ENCODE measurements around the gene CCDC124. TPM values are rescaled to one million over a fixed set of nuclear protein-coding genes. Genes with fewer than 3 reads are reported as not detected.

The CCDC124 gene
- total RNA-seq, 4 donors from 2014 or later: 73.1 to 110 (median 81.5) TPM

- H3K9me3 ChIP-seq: no peaks in the 10 kb centered on the region
- peak overlapping the region; percentile 88 to 94 (median 90) for H3K27ac ChIP-seq
- peaks cover 9 to 25% of the 10 kb centered on the region in 2 donors for H3K4me1 ChIP-seq
- ATAC-seq: peak; percentile 26 to 27
- no peaks in the 10 kb centered on the region for H3K27me3 ChIP-seq
- intact Hi-C loops (cut with DNase I; ENCODE audit: low total_unique reads) (loop anchor here (10.0 kb wide), 1 partner anchor 719 kb away; the partner anchor contains the start of gene USE1), in situ Hi-C loops (cut with MboI; ENCODE audit: low sequenced_read_pairs in 4 of 4) (loop anchor here in 3 of 4 donors (5.0 to 25.0 kb wide), 3 partner anchors 71 to 129 kb away; no protein-coding TSS in a partner anchor)
- H3K4me3 ChIP-seq: peak overlapping the region; percentile 73 to 96 (median 88)
- no peak for TF ChIP-seq POLR2A (IDR thresholded peaks at IDR 0.05)
- no peak for DNase-seq
- H3K36me3 ChIP-seq: peaks cover 0 to 11% of the 10 kb centered on the region in 2 donors
Measured at GRCh38 chr19:17933414-17934129, 757 bp downstream of the CCDC124 start.

- H3K36me3 ChIP-seq: peaks cover 0 to 30% of the 10 kb centered on the region in 2 donors
- intact Hi-C loops (cut with DNase I; ENCODE audit: low total_unique reads): loop anchor here (10.0 kb wide), 1 partner anchor 722 kb away; the partner anchor contains the start of gene USE1
- in situ Hi-C loops (cut with MboI; ENCODE audit: low sequenced_read_pairs in 4 of 4): loop anchor here (5.0 to 25.0 kb wide), 4 partner anchors 56 to 131 kb away; no protein-coding TSS in a partner anchor
Measured at GRCh38 chr19:17936379-17936778, 3.6 kb downstream of the CCDC124 start.

GRCh38 chr19:17937371-17937900 is 4.6 kb downstream of the CCDC124 start:
- H3K9me3 ChIP-seq: no peaks in the 10 kb centered on the region
- in situ Hi-C loops (cut with MboI; ENCODE audit: low sequenced_read_pairs in 4 of 4) (loop anchor here (5.0 to 25.0 kb wide), 4 partner anchors 55 to 130 kb away; no protein-coding TSS in a partner anchor), intact Hi-C loops (cut with DNase I; ENCODE audit: low total_unique reads) (loop anchor here (10.0 kb wide), 1 partner anchor 723 kb away; the partner anchor contains the start of gene USE1)
- H3K36me3 ChIP-seq: peaks cover 0 to 34% of the 10 kb centered on the region in 2 donors
- no peak overlapping the region for H3K4me3 ChIP-seq
- no peak overlapping the region for H3K27ac ChIP-seq
- DNase-seq (no peak), ATAC-seq (no peak)
- TF ChIP-seq CTCF (IDR thresholded peaks at IDR 0.05 in 4 of 5, conservative IDR thresholded peaks at IDR 0.05 in 1 of 5): no peak
- TF ChIP-seq POLR2A (IDR thresholded peaks at IDR 0.05): no peak
- peaks cover 9 to 18% of the 10 kb centered on the region in 2 donors for H3K4me1 ChIP-seq
- H3K27me3 ChIP-seq: no peaks in the 10 kb centered on the region

More at GRCh38 chr19:17936379-17936778, 3.6 kb downstream of the CCDC124 start:
- H3K27me3 ChIP-seq: no peaks in the 10 kb centered on the region
- H3K9me3 ChIP-seq: no peaks in the 10 kb centered on the region
- no peak for TF ChIP-seq POLR2A (IDR thresholded peaks at IDR 0.05)
- TF ChIP-seq CTCF (IDR thresholded peaks at IDR 0.05 in 4 of 5, conservative IDR thresholded peaks at IDR 0.05 in 1 of 5): no peak
- H3K4me3 ChIP-seq: no peak overlapping the region
- DNase-seq (no peak), ATAC-seq (no peak)
- no peak overlapping the region for H3K27ac ChIP-seq
- peaks cover 9 to 25% of the 10 kb centered on the region in 2 donors for H3K4me1 ChIP-seq

GRCh38 chr19:17938092-17938845 is 5.5 kb downstream of the CCDC124 start:
- intact Hi-C loops (cut with DNase I; ENCODE audit: low total_unique reads) (loop anchor here (1.0 to 10.0 kb wide), 3 partner anchors 59 to 723 kb away; partner anchors contain the start of gene USE1), in situ Hi-C loops (cut with MboI; ENCODE audit: low sequenced_read_pairs in 4 of 4) (loop anchor here (5.0 to 25.0 kb wide), 4 partner anchors 54 to 129 kb away; no protein-coding TSS in a partner anchor)
- H3K4me1 ChIP-seq: peaks cover 9 to 16% of the 10 kb centered on the region in 2 donors
- TF ChIP-seq POLR2A (IDR thresholded peaks at IDR 0.05) (no peak), CTCF (IDR thresholded peaks at IDR 0.05 in 4 of 5, conservative IDR thresholded peaks at IDR 0.05 in 1 of 5) (peak; percentile 84 to 94 (median 92))
- no peaks in the 10 kb centered on the region for H3K9me3 ChIP-seq
- DNase-seq: peak; percentile 42 to 65
- peak; percentile 72 to 80 for ATAC-seq
- H3K27me3 ChIP-seq: no peaks in the 10 kb centered on the region
- no peak overlapping the region for H3K27ac ChIP-seq
- H3K4me3 ChIP-seq: no peak overlapping the region
- peaks cover 0 to 39% of the 10 kb centered on the region in 2 donors for H3K36me3 ChIP-seq
